HepG2 (cell line): Measurements from ENCODE around the gene NFKBIA. TPM values are rescaled to one million over a fixed set of nuclear protein-coding genes. Genes with fewer than 3 reads are reported as not detected.

Experiments used
- ATAD3A ChIP-seq: sonication (generic); formaldehyde crosslinking; IDR thresholded peaks from 2 replicates; pipeline ENCODE4 v1.4.0; 2020; ENCODE audit warnings: missing genetic modification reagents
- HES4 ChIP-seq: sonication (generic); formaldehyde crosslinking; IDR thresholded peaks from 2 replicates; pipeline ENCODE4 v1.9.0; 2021; ENCODE audit warnings: mild to moderate bottlenecking, missing genetic modification reagents, borderline replicate concordance
- HOXA3 ChIP-seq: sonication (generic); formaldehyde crosslinking; IDR thresholded peaks from 2 replicates; pipeline ENCODE4 v1.5.0; 2020; ENCODE audit warnings: missing genetic modification reagents
- MTA1 ChIP-seq: sonication (generic); formaldehyde crosslinking; IDR thresholded peaks from 2 replicates; pipeline ENCODE4 v1.4.0; 2020; ENCODE audit warnings: missing genetic modification reagents, mild to moderate bottlenecking, borderline replicate concordance
- NONO ChIP-seq, 2 experiments: fragments of 450-650 bp in 1 of 2; sonication (generic) in 1 of 2; formaldehyde crosslinking in 1 of 2; IDR thresholded peaks in 1 of 2; conservative IDR thresholded peaks in 1 of 2; 2 replicates each; pipeline versions ENCODE4 v1.6.1 to v1.8.0; 2017 to 2022; ENCODE audit warnings: mild to moderate bottlenecking in 1 of 2, missing genetic modification reagents in 1 of 2, moderate library complexity in 1 of 2
- NR2F2 ChIP-seq: IDR thresholded peaks from 2 replicates; pipeline ENCODE4 v1.6.1; 2012; ENCODE audit warnings: low read depth, inconsistent platforms, borderline replicate concordance
- PRPF4 ChIP-seq: fragments of 200-400 bp; formaldehyde crosslinking; IDR thresholded peaks from 2 replicates; pipeline ENCODE4 v1.6.1; 2016; ENCODE audit warnings: low read length, low read depth; ENCODE audit not compliant: poor library complexity, severe bottlenecking
- PTBP1 ChIP-seq: fragments of 200-400 bp; formaldehyde crosslinking; IDR thresholded peaks from 2 replicates; pipeline ENCODE4 v1.6.1; 2018; ENCODE audit warnings: low read length, low read depth; ENCODE audit not compliant: poor library complexity, severe bottlenecking
- SMARCE1 ChIP-seq: fragments of 450-650 bp; IDR thresholded peaks from 2 replicates; pipeline ENCODE4 v1.6.1; 2017; ENCODE audit warnings: borderline replicate concordance
- SNRNP70 ChIP-seq: fragments of 200-400 bp; formaldehyde crosslinking; IDR thresholded peaks from 2 replicates; pipeline ENCODE4 v1.6.1; 2017; ENCODE audit warnings: mild to moderate bottlenecking, low read depth, low read length, moderate library complexity
- ZFP90 ChIP-seq: sonication (generic); formaldehyde crosslinking; IDR thresholded peaks from 2 replicates; pipeline ENCODE4 v1.8.0; 2022; ENCODE audit warnings: missing genetic modification reagents, mild to moderate bottlenecking, inconsistent platforms, borderline replicate concordance
- ZNF343 ChIP-seq: sonication (generic); formaldehyde crosslinking; IDR thresholded peaks from 2 replicates; pipeline ENCODE4 v1.4.0; 2020; ENCODE audit warnings: mild to moderate bottlenecking, missing genetic modification reagents
- ZNF816 ChIP-seq: sonication (generic); formaldehyde crosslinking; IDR thresholded peaks from 2 replicates; pipeline ENCODE4 v1.8.0; 2022; ENCODE audit warnings: missing genetic modification reagents, mild to moderate bottlenecking, borderline replicate concordance
- ZSCAN30 ChIP-seq: sonication (generic); formaldehyde crosslinking; IDR thresholded peaks from 2 replicates; pipeline ENCODE4 v1.5.0; 2020; ENCODE audit warnings: mild to moderate bottlenecking, missing genetic modification reagents
- polyA plus RNA-seq, 8 experiments: library from polyadenylated mRNA; depleted of rRNA in 3 of 8; stranded (reverse) in 7 of 8; unstranded in 1 of 8; fragments of >200 nt; fragmentation: Illumina TruSeq in 4 of 8; extraction: Trizol in 4 of 8; gene quantifications; 2 replicates each; pipeline versions ENCODE4 v1.2.1 to v1.2.3, GENCODE V29; 2011 to 2016; ENCODE audit warnings: low read depth in 4 of 8, missing spikeins in 1 of 8, mixed read lengths in 1 of 8; ENCODE audit not compliant: insufficient read depth in 1 of 8
- total RNA-seq, 5 experiments: library from RNA; depleted of rRNA; stranded (reverse); fragments of >200 nt; fragmentation: Illumina TruSeq; extraction: Trizol; gene quantifications; 2 replicates each; pipeline ENCODE4 v1.2.3, GENCODE V29; 2016; ENCODE audit warnings: low read depth in 1 of 5
- TF ChIP-seq, protein P1 (sequence below): sonication (generic); formaldehyde crosslinking; IDR thresholded peaks from 2 replicates; pipeline ENCODE4 v1.4.0; 2020; ENCODE audit warnings: missing genetic modification reagents, borderline replicate concordance
- TF ChIP-seq, protein P2 (sequence below): sonication (generic); formaldehyde crosslinking; IDR thresholded peaks from 2 replicates; pipeline ENCODE4 v1.5.1; 2020; ENCODE audit warnings: missing genetic modification reagents, mild to moderate bottlenecking, borderline replicate concordance
- TF ChIP-seq, protein P3 (sequence below): sonication (generic); formaldehyde crosslinking; IDR thresholded peaks from 2 replicates; pipeline ENCODE4 v1.5.0; 2020; ENCODE audit warnings: mild to moderate bottlenecking, missing genetic modification reagents
- TF ChIP-seq, protein P4 (sequence below): sonication (generic); formaldehyde crosslinking; IDR thresholded peaks from 2 replicates; pipeline ENCODE4 v1.4.0; 2020; ENCODE audit warnings: missing genetic modification reagents, mild to moderate bottlenecking, borderline replicate concordance

The NFKBIA gene
- total and polyA plus RNA-seq, 2 of the 13 experiments (the other 11 are each of a cell fraction or from before 2014, with no cell fraction given): 197 to 319 TPM

DNA sequence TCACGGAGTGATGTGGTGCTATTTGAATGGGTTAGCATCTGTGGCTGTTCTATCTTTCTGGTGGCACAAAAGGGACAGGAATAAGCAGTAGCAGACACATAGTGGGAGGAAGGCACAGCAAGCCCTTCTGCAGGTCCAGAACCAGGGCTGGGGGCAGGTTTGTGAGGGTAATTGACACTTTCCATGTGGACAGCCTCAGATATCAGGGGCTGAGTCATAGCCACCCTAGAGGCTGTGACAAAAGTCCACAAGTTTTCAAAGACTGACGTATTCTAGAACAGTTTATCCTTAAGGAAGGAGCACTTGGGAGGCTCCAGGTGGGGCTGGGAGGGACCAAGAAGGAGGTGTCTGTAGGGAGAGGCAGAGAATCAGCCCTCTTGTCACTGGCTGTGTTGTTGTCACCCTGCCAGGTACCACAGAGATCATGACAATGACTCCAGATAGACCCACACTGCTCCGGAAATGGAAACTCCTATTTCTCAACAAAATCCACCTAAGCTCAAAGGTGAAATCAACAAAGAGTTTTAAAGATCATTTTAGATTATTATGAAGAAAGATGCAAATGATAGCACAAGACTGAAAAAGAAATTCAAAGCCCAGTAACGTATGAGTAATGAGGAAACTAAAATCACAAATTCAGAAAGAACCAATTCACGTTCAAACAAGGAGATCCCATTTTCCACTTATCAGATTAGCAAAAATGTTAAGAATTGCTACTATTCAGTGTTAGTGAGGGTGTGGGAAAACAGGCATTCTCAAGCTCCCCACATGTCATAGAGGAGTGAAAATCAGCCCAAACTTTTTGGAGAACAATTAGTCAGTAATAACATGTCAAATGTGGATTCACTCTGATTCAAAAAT is 48.3 kb downstream of the NFKBIA start (continued):
- TF ChIP-seq HOXA3 (CRISPR knock-in tag) (peak; percentile 72; the same call in 1 of the 2 replicates), HES4 (CRISPR knock-in tag) (no peak), PRPF4 (no peak), ZNF343 (CRISPR knock-in tag) (0 out of 2 replicates have a peak, but pooled peaks have one; percentile 33), ATAD3A (CRISPR knock-in tag) (no peak), NR2F2 (no peak), NONO (IDR thresholded peaks at IDR 0.05) (no peak), NONO (CRISPR knock-in tag; conservative IDR thresholded peaks at IDR 0.05) (no peak), MTA1 (CRISPR knock-in tag) (no peak), PTBP1 (no peak), ZNF816 (CRISPR knock-in tag) (no peak), ZSCAN30 (CRISPR knock-in tag) (no peak), ZFP90 (CRISPR knock-in tag) (peak; percentile 93), SMARCE1 (no peak), SNRNP70 (no peak)
- TF ChIP-seq, protein P1, sequence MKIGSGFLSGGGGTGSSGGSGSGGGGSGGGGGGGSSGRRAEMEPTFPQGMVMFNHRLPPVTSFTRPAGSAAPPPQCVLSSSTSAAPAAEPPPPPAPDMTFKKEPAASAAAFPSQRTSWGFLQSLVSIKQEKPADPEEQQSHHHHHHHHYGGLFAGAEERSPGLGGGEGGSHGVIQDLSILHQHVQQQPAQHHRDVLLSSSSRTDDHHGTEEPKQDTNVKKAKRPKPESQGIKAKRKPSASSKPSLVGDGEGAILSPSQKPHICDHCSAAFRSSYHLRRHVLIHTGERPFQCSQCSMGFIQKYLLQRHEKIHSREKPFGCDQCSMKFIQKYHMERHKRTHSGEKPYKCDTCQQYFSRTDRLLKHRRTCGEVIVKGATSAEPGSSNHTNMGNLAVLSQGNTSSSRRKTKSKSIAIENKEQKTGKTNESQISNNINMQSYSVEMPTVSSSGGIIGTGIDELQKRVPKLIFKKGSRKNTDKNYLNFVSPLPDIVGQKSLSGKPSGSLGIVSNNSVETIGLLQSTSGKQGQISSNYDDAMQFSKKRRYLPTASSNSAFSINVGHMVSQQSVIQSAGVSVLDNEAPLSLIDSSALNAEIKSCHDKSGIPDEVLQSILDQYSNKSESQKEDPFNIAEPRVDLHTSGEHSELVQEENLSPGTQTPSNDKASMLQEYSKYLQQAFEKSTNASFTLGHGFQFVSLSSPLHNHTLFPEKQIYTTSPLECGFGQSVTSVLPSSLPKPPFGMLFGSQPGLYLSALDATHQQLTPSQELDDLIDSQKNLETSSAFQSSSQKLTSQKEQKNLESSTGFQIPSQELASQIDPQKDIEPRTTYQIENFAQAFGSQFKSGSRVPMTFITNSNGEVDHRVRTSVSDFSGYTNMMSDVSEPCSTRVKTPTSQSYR (CRISPR knock-in tag): peak; percentile 46; the same call in 1 of the 2 replicates
- TF ChIP-seq, protein P2, sequence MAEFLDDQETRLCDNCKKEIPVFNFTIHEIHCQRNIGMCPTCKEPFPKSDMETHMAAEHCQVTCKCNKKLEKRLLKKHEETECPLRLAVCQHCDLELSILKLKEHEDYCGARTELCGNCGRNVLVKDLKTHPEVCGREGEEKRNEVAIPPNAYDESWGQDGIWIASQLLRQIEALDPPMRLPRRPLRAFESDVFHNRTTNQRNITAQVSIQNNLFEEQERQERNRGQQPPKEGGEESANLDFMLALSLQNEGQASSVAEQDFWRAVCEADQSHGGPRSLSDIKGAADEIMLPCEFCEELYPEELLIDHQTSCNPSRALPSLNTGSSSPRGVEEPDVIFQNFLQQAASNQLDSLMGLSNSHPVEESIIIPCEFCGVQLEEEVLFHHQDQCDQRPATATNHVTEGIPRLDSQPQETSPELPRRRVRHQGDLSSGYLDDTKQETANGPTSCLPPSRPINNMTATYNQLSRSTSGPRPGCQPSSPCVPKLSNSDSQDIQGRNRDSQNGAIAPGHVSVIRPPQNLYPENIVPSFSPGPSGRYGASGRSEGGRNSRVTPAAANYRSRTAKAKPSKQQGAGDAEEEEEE (CRISPR knock-in tag): no peak
- TF ChIP-seq, protein P3, sequence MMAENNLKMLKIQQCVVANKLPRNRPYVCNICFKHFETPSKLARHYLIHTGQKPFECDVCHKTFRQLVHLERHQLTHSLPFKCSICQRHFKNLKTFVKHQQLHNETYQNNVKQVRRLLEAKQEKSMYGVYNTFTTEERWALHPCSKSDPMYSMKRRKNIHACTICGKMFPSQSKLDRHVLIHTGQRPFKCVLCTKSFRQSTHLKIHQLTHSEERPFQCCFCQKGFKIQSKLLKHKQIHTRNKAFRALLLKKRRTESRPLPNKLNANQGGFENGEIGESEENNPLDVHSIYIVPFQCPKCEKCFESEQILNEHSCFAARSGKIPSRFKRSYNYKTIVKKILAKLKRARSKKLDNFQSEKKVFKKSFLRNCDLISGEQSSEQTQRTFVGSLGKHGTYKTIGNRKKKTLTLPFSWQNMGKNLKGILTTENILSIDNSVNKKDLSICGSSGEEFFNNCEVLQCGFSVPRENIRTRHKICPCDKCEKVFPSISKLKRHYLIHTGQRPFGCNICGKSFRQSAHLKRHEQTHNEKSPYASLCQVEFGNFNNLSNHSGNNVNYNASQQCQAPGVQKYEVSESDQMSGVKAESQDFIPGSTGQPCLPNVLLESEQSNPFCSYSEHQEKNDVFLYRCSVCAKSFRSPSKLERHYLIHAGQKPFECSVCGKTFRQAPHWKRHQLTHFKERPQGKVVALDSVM (CRISPR knock-in tag): peak; percentile 59
- TF ChIP-seq, protein P4, sequence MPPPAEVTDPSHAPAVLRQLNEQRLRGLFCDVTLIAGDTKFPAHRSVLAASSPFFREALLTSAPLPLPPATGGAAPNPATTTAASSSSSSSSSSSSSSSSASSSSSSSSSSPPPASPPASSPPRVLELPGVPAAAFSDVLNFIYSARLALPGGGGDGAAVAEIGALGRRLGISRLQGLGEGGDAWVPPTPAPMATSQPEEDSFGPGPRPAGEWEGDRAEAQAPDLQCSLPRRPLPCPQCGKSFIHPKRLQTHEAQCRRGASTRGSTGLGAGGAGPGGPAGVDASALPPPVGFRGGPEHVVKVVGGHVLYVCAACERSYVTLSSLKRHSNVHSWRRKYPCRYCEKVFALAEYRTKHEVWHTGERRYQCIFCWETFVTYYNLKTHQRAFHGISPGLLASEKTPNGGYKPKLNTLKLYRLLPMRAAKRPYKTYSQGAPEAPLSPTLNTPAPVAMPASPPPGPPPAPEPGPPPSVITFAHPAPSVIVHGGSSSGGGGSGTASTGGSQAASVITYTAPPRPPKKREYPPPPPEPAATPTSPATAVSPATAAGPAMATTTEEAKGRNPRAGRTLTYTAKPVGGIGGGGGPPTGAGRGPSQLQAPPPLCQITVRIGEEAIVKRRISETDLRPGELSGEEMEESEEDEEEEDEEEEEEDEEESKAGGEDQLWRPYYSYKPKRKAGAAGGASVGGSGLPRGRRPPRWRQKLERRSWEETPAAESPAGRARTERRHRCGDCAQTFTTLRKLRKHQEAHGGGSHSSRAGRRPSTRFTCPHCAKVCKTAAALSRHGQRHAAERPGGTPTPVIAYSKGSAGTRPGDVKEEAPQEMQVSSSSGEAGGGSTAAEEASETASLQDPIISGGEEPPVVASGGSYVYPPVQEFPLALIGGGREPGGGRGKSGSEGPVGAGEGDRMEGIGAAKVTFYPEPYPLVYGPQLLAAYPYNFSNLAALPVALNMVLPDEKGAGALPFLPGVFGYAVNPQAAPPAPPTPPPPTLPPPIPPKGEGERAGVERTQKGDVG (CRISPR knock-in tag): no peak
